ENCODE data around the gene SNX7.

DNA sequence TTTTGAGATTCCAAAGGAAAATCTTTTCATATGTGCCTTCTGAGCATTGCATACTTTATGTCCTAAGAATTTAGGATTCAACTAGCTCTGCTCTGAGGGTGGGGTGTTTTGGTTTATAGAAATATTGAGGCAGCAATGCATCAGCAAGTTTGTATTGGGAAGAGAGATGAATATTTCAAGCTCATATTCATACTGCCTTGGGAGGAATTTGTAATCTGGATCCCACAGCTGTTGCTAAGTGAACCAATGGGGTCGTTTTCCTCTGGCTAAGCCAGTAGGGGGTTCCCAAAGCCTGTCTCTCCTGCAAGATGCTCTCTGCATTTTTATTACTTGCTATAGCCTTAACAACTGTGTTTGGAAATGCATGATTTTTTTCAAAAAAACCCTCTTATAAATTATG lies 130.6 kb downstream of the SNX7 start:
- TF ChIP-seq, protein P1, sequence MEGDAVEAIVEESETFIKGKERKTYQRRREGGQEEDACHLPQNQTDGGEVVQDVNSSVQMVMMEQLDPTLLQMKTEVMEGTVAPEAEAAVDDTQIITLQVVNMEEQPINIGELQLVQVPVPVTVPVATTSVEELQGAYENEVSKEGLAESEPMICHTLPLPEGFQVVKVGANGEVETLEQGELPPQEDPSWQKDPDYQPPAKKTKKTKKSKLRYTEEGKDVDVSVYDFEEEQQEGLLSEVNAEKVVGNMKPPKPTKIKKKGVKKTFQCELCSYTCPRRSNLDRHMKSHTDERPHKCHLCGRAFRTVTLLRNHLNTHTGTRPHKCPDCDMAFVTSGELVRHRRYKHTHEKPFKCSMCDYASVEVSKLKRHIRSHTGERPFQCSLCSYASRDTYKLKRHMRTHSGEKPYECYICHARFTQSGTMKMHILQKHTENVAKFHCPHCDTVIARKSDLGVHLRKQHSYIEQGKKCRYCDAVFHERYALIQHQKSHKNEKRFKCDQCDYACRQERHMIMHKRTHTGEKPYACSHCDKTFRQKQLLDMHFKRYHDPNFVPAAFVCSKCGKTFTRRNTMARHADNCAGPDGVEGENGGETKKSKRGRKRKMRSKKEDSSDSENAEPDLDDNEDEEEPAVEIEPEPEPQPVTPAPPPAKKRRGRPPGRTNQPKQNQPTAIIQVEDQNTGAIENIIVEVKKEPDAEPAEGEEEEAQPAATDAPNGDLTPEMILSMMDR (IDR thresholded peaks at IDR 0.05) = no peak
- TF ChIP-seq EZH2 (IDR thresholded peaks at IDR 0.05; ENCODE audit: borderline replicate concordance, insufficient read depth, low read depth, low read length, poor library complexity, severe bottlenecking) = no peak
